Astrocyte of the cerebellum (primary cell): ENCODE data around the gene GPR148.

Experiments used
- DNase-seq: peaks from one replicate; pipeline ENCODE4 v3.0.0-alpha.2; 2011; ENCODE audit warnings: low read depth
- H3K4me3 ChIP-seq: 2 replicates; pipeline ENCODE4 v1.5.1; 2011; ENCODE audit warnings: mild to moderate bottlenecking, low read depth, low read length, moderate library complexity
- in situ Hi-C: cut with HindIII; loops from 2 replicates; pipeline ENCODE4 v1.10.0; 2017; ENCODE audit warnings: low sequenced_read_pairs
- TF ChIP-seq, protein P1 (sequence below): IDR thresholded peaks from 2 replicates; pipeline ENCODE4 v1.5.1; 2012; ENCODE audit warnings: low read length, low read depth, moderate library complexity, mild to moderate bottlenecking; ENCODE audit errors: missing control alignments

GPR148 gene

DNA sequence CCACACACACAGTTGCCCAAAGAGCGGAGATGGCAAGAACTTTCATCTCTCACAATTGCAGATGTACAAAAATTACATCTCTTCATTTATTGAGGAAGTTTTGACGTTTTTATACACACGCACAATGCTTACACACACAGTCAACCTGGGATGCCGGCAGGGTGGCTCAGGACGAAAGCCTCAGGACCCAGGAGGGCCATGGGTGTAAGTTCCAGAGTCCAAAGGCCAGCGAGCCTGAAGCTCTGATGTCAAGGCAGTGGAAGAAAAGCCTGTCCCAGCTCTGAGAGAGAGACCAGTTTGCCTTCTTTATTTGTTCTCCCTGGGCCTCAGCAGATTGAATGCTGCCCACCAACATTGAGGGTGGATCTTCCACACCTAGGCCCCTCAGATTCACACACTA, 36.6 kb downstream of the GPR148 start:
- no peak for DNase-seq
- TF ChIP-seq, protein P1, sequence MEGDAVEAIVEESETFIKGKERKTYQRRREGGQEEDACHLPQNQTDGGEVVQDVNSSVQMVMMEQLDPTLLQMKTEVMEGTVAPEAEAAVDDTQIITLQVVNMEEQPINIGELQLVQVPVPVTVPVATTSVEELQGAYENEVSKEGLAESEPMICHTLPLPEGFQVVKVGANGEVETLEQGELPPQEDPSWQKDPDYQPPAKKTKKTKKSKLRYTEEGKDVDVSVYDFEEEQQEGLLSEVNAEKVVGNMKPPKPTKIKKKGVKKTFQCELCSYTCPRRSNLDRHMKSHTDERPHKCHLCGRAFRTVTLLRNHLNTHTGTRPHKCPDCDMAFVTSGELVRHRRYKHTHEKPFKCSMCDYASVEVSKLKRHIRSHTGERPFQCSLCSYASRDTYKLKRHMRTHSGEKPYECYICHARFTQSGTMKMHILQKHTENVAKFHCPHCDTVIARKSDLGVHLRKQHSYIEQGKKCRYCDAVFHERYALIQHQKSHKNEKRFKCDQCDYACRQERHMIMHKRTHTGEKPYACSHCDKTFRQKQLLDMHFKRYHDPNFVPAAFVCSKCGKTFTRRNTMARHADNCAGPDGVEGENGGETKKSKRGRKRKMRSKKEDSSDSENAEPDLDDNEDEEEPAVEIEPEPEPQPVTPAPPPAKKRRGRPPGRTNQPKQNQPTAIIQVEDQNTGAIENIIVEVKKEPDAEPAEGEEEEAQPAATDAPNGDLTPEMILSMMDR: no peak
- no peak overlapping the region for H3K4me3 ChIP-seq
- in situ Hi-C loops: no loop called here

DNA sequence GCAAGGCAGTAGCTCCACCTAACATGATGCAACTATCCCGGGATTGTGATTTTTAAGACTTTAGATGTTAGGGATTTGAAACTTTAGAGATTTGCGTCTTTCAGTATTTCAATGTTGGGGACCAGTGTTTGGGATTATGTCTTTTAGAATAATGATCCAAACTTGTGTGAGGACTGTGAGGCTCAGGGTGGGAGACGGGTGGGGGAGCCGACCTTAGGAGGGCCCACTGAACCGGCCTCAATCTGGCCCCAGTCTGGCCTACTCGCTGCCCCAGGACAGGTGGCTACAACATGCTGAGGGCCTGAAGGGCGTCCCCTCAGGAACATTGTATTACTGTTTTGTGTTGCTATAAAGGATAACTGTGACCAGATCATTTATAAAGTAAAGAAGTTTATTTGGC, 37.2 kb downstream of the GPR148 start:
- in situ Hi-C loops: no loop called here
- no peak overlapping the region for H3K4me3 ChIP-seq

DNA sequence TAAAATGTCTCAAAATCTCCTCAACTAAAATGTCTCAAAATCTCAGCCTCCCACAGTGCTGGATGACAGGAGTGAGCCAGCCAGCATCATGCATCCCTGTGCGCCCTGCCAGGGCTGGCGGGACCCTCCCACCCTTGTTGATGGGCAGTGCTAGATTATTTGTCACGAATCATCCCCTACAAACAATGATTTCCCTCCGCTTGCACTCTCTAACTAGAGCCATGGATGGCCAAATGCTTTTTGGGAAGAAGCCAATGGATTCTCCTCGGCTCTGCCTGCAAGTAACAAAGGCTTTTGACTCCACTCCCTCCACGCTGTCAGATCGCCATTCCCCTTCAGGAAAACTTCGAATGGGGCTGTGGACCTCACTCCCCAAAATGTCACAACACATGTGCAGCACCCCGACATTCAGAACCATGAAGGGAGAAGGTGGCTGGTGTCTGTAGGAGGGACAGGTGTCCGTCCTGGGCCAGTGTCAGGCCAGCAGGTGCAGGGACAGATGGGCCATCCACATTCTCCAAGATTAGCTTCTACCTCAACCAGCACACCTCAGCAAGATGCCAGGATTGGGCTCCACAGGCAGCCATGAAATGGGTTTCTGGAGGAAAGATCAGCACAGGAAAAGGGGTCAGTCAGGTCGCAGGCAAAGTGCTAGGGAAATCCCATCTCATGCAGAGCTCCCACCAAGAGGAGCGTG, 38.0 kb downstream of the GPR148 start:
- no peak overlapping the region for H3K4me3 ChIP-seq
- in situ Hi-C loops: no loop called here
- no peak for DNase-seq
- TF ChIP-seq, protein P1: no peak

More for the DNA sequence above, 37.2 kb downstream of the GPR148 start:
- DNase-seq: no peak
- TF ChIP-seq, protein P1: no peak

DNA sequence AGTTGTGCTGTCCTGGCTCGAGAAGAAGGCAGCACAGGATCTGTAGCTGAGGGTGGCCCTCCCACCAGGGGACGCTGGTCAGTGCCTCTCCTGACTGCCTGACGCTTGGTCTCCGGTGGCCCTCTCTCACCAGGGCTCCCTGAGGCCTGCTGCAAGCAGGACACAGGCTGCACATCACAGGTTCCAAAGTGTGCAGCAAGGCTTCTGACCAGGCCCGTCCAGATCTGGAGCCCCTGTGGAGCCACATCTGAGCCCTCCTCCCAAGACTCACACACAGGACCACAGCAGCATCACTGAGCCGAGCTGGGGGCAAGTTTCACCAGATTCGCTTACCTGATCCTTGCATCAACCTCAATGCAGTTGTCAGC, 38.5 kb downstream of the GPR148 start:
- DNase-seq: no peak
- in situ Hi-C loops: no loop called here
- no peak overlapping the region for H3K4me3 ChIP-seq
- TF ChIP-seq, protein P1: no peak

DNA sequence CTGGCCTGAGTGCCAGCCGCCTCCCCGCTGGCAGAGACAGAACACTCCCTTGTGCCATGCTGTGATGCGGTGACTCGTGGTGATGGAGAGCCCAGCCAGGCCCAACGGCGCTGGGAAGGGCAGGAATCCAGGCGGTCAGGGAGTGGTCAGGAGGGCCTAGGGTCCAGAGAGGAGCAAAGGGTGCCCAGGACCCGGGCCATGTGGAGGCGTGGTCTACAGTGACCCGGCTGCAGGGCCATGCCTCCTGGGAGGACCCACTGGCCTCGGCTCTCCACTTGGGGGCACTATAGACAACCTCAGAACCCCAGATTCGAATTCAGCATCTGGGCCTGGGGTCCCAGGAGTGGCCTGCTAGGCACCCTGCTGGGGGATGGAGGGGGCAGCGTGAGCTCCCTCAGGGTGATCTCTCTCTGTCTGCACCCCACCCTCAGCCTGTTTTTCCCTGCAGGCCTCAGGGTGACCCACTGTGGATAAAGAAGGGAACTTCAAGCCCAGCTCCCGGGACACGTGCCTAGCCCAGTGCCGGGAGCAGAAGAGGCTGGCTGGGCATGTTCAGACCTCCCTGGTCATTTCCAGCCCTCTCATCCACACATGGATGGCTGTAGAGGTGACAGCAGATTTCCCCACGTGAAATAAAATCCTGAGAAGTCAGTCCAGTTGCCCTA, 39.5 kb downstream of the GPR148 start:
- TF ChIP-seq, protein P1: no peak
- in situ Hi-C loops: no loop called here
- no peak for DNase-seq
- H3K4me3 ChIP-seq: no peak overlapping the region

DNA sequence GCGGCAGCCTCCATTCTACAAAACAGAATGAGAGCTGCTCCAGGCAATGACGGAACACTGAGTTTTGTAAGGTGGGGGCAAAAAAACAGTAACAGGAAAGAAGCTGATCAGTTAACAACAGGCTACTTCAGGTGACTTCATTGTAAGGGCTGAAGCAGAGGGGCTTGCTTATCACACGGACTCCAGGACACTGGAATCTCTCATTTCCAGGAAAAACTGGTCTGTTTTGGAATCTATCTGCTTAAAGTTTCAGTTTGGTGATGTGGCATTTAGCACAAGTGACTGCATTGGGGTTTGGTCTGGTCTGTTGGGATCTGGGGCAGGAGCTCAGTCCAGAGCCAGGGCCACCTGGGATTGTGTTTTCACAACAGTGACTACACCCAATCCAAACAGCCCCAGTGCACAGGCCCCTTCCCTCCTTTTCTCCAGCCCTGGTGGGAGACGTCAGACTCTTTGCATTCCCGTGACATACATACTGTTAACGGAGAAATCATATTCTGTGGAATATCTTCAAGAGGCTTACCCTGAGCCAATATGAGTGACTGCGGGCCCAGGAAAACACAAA, 40.6 kb downstream of the GPR148 start:
- TF ChIP-seq, protein P1: no peak
- no peak overlapping the region for H3K4me3 ChIP-seq
- DNase-seq: no peak
- in situ Hi-C loops: no loop called here
